Stimulated activated CD4-positive, alpha-beta T cell treated with anti-CD3 and anti-CD28 coated beads, Interleukin-12 subunit alpha, Interleukin-12 subunit beta, amount 100 ng/mL, for 24 hours (primary cell): ENCODE data around the gene MKLN1.

Source experiments
- DNase-seq, 2 experiments: peaks; one replicate each; pipeline ENCODE4 v3.0.0-alpha.2; 2020; ENCODE audit warnings: low read depth in 2 of 2

Gene MKLN1

GRCh38 chr7:131546126-131546525 is 218.4 kb downstream of the MKLN1 start:
- no peak for DNase-seq
